ENCODE results near the gene EGF. TPM values are rescaled to one million over a fixed set of nuclear protein-coding genes. Genes with fewer than 3 reads are reported as not detected.

Gene EGF
- total and polyA plus RNA-seq, 12 donors: 0.07 to 1.6 (median 0.24) TPM; not detected in 4

- Histone ChIP-seq H3K36me3 (replicated peaks in 1 of 2) (no peaks in the 10 kb centered on the region), H3K27ac (no peak overlapping the region), H3K4me3 (no peak overlapping the region), H3K27me3 (no peaks in the 10 kb centered on the region), H3K4me1 (replicated peaks in 1 of 2) (peaks cover 12 to 17% of the 10 kb centered on the region in 2 donors), H3K9me3 (replicated peaks in 1 of 3) (no peaks in the 10 kb centered on the region)
- intact Hi-C loops (cut with DNase I): no loop called here
- no peak for TF ChIP-seq POLR2A (IDR thresholded peaks at IDR 0.05)
- TF ChIP-seq CTCF (IDR thresholded peaks at IDR 0.05): no peak
- 71 to 89% (median 84%) methylated on average over 3 of the region's 3 CpGs for WGBS, 4 donors
- DNase-seq: no peak
These were observed 147.0 kb downstream of the EGF start for GRCh38 chr4:110059556-110060191.

GRCh38 chr4:110061076-110061475 lies 148.4 kb downstream of the EGF start:
- no peak for TF ChIP-seq POLR2A (IDR thresholded peaks at IDR 0.05)
- no peak for TF ChIP-seq CTCF (IDR thresholded peaks at IDR 0.05)
- H3K27ac ChIP-seq: peak overlapping the region in 2 of 5 donors; percentile 1 to 16
- intact Hi-C loops (cut with DNase I): no loop called here
- 41 to 54% (median 43%) methylated on average over 2 of the region's 2 CpGs for WGBS, 4 donors
- H3K4me3 ChIP-seq: no peak overlapping the region
- H3K4me1 ChIP-seq (replicated peaks in 1 of 2): peaks cover 12 to 17% of the 10 kb centered on the region in 2 donors
- DNase-seq: no peak
- H3K9me3 ChIP-seq (replicated peaks in 1 of 3): no peaks in the 10 kb centered on the region
- no peaks in the 10 kb centered on the region for H3K27me3 ChIP-seq
- H3K36me3 ChIP-seq (replicated peaks in 1 of 2): no peaks in the 10 kb centered on the region

Small RNAs within 50 kb of the gene (small RNA-seq; reads per million reads assigned to genes)
- gene RNU6-35P: 0 reads per million in 2 donors

Other genes with a start within 250 kb of the EGF start
- gene CASP6, start 209.4 kb upstream of the EGF start, total RNA-seq: 10 to 100 TPM in 8 of 9 donors, 1 to 10 TPM in 1; 7.3 to 21.6 (median 14.9) TPM
- gene CASP6, start 209.4 kb upstream of the EGF start, polyA plus RNA-seq: 10 to 100 TPM in 2 of 3 donors, 1 to 10 TPM in 1; 8.3 to 11.7 (median 11.0) TPM
- gene PLA2G12A, start 182.8 kb upstream of the EGF start, total RNA-seq: 10 to 100 TPM; 15.9 to 67.0 (median 36.4) TPM
- 10 to 100 TPM; 10.7 to 44.9 (median 12.3) TPM for gene PLA2G12A, start 182.8 kb upstream of the EGF start, polyA plus RNA-seq
- 100 to 1,000 TPM in 3 of 9 donors, 10 to 100 TPM in 5, 1 to 10 TPM in 1; 5.9 to 219 (median 90.1) TPM for gene CFI, start 110.9 kb upstream of the EGF start, total RNA-seq
- 10 to 100 TPM; 46.2 to 58.6 (median 47.0) TPM for gene CFI, start 110.9 kb upstream of the EGF start, polyA plus RNA-seq
- 10 to 100 TPM in 4 of 9 donors, 1 to 10 TPM in 4, under 1 TPM in 1; 0.97 to 19.3 (median 8.3) TPM for gene GAR1, start 97.1 kb upstream of the EGF start, total RNA-seq
- gene GAR1, start 97.1 kb upstream of the EGF start, polyA plus RNA-seq: 10 to 100 TPM; 21.7 to 31.6 (median 29.1) TPM
- gene RRH, start 84.9 kb upstream of the EGF start, total RNA-seq: under 1 TPM in 4 of 9 donors, not detected in 5; 0.23 to 0.67 (median 0.40) TPM
- under 1 TPM; 0.17 to 0.46 (median 0.24) TPM for gene RRH, start 84.9 kb upstream of the EGF start, polyA plus RNA-seq
- gene LRIT3, start 64.8 kb upstream of the EGF start, total RNA-seq: under 1 TPM in 7 of 9 donors, not detected in 2; 0.11 to 0.85 (median 0.15) TPM
- gene LRIT3, start 64.8 kb upstream of the EGF start, polyA plus RNA-seq: under 1 TPM; 0.07 to 0.72 (median 0.37) TPM